Activated CD4-positive, alpha-beta memory T cell treated with anti-CD3 and anti-CD28 coated beads, Interleukin-2, amount 10 ng/mL, durations not matched to agents 7 days and 5 days (primary cell): ENCODE measurements around the gene UCK2. TPM values are rescaled to one million over a fixed set of nuclear protein-coding genes. Genes with fewer than 3 reads are reported as not detected.

Experiments
- CTCF ChIA-PET: fragments of 350-600 bp; sonication (Branson Sonifier 250); formaldehyde crosslinking; loops from one replicate; lab custom pipeline; 2021; ENCODE audit warnings: antibody characterized with exemption, inconsistent platforms; lab: Charles Lee
- POLR2A ChIA-PET: fragments of 350-600 bp; sonication (Branson Sonifier 250); formaldehyde crosslinking; loops from one replicate; lab custom pipeline; 2021; ENCODE audit warnings: antibody characterized with exemption; lab: Charles Lee
- DNase-seq: peaks from one replicate; pipeline ENCODE4 v3.0.0-alpha.2; 2020
- H3K27ac Mint-ChIP-seq: one replicate; pipeline ENCODE4 v1.8.0; 2021; ENCODE audit warnings: mild to moderate bottlenecking, mixed read lengths
- H3K27me3 Mint-ChIP-seq: one replicate; pipeline ENCODE4 v1.8.0; 2021; ENCODE audit warnings: mixed read lengths
- H3K36me3 Mint-ChIP-seq: one replicate; pipeline ENCODE4 v1.8.0; 2021; ENCODE audit warnings: low read depth, mixed read lengths
- H3K4me1 Mint-ChIP-seq: one replicate; pipeline ENCODE4 v1.8.0; 2021; ENCODE audit warnings: mixed read lengths
- H3K4me3 Mint-ChIP-seq: one replicate; pipeline ENCODE4 v1.8.0; 2021; ENCODE audit warnings: mild to moderate bottlenecking, mixed read lengths
- H3K9me3 Mint-ChIP-seq: one replicate; pipeline ENCODE4 v1.8.0; 2021; ENCODE audit warnings: mixed read lengths
- total RNA-seq, 2 experiments: library from RNA; stranded (reverse); gene quantifications; one replicate each; pipeline ENCODE4 v1.2.3, GENCODE V29; 2021

UCK2 gene
- total RNA-seq, 2 experiments from 2014 or later, result 32.1 to 34.4 TPM

DNA sequence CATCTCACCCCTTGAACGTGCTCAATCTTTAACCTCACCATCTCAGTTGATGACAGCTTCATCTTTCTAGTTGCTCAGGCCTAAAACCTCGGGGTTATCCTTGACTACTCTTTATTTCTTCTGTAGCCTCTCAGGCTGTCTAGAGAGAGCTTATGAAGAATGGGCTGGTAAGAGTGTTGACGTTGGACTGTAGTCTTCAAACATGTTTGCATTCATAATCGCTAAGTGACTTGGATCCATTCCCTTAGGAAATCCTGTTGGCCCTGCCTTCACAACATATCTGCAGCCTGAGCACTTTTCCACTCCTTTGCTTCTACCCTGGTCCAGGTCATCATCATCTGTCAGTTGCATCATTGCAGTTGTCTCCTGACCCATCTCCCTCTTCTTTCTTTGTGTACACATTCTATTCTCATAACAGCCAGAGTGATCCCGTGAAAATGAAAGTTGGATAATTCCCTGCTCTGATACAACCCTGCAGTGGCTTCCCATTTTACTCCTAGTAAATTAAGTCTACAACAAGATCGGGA is 10.5 kb downstream of the UCK2 start:
- Mint-ChIP-seq H3K9me3 (no peaks in the 10 kb centered on the region), H3K4me1 (peaks cover 40% of the 10 kb centered on the region), H3K27ac (no peak overlapping the region), H3K36me3 (peaks cover 21% of the 10 kb centered on the region), H3K4me3 (no peak overlapping the region), H3K27me3 (no peaks in the 10 kb centered on the region)
- DNase-seq, result no peak
- CTCF ChIA-PET, result interaction anchor here (1.4 to 2.6 kb wide), 2 partner anchors 9 to 237 kb away, joined by 3 to 8 read pairs; no protein-coding TSS in a partner anchor
- POLR2A ChIA-PET, result interaction anchor here (1.9 kb wide), 1 partner anchor 9 kb away, joined by 6 read pairs; no protein-coding TSS in a partner anchor

DNA sequence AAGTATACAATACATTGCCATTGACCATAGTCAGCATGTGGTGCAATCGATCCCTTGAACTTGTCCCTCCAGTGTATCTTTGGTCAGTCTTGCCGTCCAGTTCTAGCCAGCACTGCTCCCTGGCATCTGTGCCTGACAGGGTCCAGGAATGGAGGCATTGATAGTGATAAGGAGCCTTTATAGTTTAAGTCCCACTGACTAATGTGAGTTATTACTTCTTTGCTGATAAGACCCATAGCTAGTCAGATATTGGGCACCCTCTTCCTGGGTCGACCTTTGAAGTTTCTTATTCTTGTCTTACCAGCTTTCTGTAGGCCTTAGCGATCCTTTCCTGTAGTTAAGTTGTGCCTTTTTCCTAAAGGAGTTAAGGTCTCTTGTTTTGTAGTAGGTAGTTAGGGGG is 13.0 kb downstream of the UCK2 start:
- H3K27ac Mint-ChIP-seq, result no peak overlapping the region
- H3K9me3 Mint-ChIP-seq, result no peaks in the 10 kb centered on the region
- H3K4me3 Mint-ChIP-seq, result no peak overlapping the region
- peaks cover 17% of the 10 kb centered on the region for H3K36me3 Mint-ChIP-seq
- CTCF ChIA-PET, result no interaction called here
- no peak for DNase-seq
- POLR2A ChIA-PET, result interaction anchor here (1.3 kb wide), 1 partner anchor 11 kb away, joined by 4 read pairs; no protein-coding TSS in a partner anchor
- no peaks in the 10 kb centered on the region for H3K27me3 Mint-ChIP-seq
- H3K4me1 Mint-ChIP-seq, result peaks cover 48% of the 10 kb centered on the region

DNA sequence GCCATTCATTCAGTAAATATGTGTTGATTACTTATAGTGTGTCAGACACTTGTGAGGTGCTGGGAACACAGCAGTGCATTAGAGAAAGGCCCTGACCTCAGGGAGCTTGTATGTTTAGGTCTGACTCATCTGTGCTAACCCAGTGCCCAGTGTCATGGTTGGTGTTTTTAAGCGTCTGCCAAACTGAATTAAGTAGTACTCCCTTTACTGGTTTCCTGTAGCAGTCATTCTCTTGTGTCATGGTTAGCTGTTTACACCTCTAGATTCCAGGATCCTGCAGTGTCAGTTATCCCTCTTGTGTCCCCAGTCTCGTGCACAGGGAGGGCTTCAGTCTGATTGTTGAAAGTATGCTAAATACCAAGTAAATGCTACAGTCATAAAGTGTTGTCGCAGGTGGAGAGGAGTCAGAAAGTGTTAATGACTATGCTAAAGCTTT is 14.2 kb downstream of the UCK2 start:
- POLR2A ChIA-PET, result interaction anchor here (1.0 to 2.7 kb wide), 4 partner anchors 12 to 72 kb away, joined by 3 to 15 read pairs (median 6); partner anchors contain the start of gene TMCO1

DNA sequence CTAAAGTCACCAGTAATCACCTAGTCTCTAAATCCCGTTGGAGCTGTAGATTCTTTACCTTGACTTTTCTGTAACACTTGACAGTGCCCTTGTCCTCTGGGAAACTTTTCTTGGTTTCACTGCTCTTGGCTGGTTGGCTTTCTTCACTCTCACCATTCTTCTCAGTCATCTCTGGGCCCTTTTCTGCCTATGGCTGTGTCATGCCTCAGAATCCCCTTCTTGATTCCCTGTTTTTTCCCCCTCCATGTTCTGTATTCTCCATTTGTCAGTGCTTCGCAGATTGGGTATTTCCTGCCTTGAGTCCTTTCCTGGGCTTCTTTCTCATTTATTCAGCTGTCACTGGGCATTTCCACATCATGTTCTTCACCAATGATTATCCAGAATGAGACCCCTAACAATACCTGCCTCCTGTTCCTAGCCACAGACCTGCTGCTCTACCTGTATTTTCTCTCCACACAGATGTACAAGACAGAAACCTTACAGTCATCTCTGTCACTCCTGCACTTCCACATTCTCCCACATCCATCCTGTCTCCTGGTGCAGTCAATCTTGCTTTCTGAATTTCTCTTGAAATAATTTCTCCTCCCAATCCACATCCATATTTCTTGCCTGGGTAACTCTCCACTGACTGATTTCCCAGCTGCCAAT is 14.7 kb downstream of the UCK2 start:
- ChIA-PET POLR2A (interaction anchor here (1.0 to 2.7 kb wide), 5 partner anchors 9 to 73 kb away, joined by 3 to 15 read pairs (median 8); partner anchors contain the start of gene TMCO1), CTCF (interaction anchor here (0.6 to 2.0 kb wide), 3 partner anchors 12 to 449 kb away, joined by 3 to 12 read pairs (median 3); no protein-coding TSS in a partner anchor)
- Mint-ChIP-seq H3K27ac (peak overlapping the region; percentile 31), H3K4me1 (peaks cover 59% of the 10 kb centered on the region), H3K36me3 (peaks cover 13% of the 10 kb centered on the region), H3K4me3 (peak overlapping the region; percentile 9), H3K27me3 (no peaks in the 10 kb centered on the region), H3K9me3 (no peaks in the 10 kb centered on the region)
- DNase-seq, result no peak

More for the DNA sequence above, 14.2 kb downstream of the UCK2 start:
- H3K4me3 Mint-ChIP-seq, result no peak overlapping the region
- H3K4me1 Mint-ChIP-seq, result peaks cover 59% of the 10 kb centered on the region
- no peak overlapping the region for H3K27ac Mint-ChIP-seq
- CTCF ChIA-PET, result interaction anchor here (1.3 to 2.0 kb wide), 2 partner anchors 12 to 448 kb away, joined by 3 to 12 read pairs; no protein-coding TSS in a partner anchor
- H3K36me3 Mint-ChIP-seq, result peaks cover 14% of the 10 kb centered on the region
- no peaks in the 10 kb centered on the region for H3K27me3 Mint-ChIP-seq
- peak; percentile 31 for DNase-seq
- H3K9me3 Mint-ChIP-seq, result no peaks in the 10 kb centered on the region

DNA sequence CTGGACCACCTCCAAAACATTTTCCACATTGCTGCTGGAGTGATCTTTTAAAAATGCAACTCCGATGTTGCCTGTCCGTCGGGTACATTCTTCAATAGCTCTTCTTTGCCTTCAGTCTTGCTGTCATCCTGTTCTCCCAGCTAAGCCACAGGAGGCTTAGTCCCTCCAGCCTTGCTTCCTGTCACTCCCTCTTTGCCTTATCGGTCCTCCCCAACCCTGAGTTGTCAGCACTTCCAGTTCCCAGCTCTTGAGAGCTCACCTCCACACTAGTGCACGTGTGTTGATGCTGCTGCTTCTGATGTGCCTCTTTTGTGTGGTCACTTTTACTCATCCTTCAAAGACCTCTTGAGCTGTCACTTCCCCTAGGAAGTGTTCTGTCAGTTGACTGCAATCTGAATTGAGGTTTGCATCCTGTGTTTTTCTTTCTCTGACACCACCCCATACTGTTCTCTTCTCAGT is 15.3 kb downstream of the UCK2 start:
- ChIA-PET CTCF (interaction anchor here (0.6 to 2.2 kb wide), 4 partner anchors 13 to 449 kb away, joined by 3 to 12 read pairs (median 4); no protein-coding TSS in a partner anchor), POLR2A (interaction anchor here (1.0 to 2.7 kb wide), 3 partner anchors 8 to 73 kb away, joined by 4 to 15 read pairs (median 9); partner anchors contain the start of gene TMCO1)
- Mint-ChIP-seq H3K9me3 (no peaks in the 10 kb centered on the region), H3K36me3 (peaks cover 13% of the 10 kb centered on the region), H3K4me1 (peaks cover 62% of the 10 kb centered on the region), H3K27me3 (no peaks in the 10 kb centered on the region), H3K4me3 (peak overlapping the region; percentile 9), H3K27ac (peak overlapping the region; percentile 31)
- DNase-seq, result peak; percentile 41

DNA sequence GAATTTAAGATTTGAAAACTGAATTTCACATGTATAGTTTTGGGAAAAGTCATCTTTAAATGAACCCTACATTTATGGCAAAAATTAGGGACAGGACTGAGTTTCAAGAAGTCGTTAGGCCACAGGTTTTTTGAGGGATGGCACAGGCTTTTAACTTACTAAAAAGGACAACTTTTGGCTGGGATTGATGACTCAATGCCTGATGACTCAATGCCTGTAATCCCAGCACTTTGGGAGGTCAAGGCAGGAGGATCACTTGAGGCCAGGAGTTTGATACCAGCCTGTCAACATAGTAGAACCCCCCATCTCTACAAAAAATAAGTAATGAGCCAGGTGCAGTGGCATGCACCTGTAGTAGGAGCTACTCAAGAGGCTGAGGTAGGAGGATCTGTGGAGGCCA is 15.9 kb downstream of the UCK2 start:
- no peaks in the 10 kb centered on the region for H3K27me3 Mint-ChIP-seq
- ChIA-PET CTCF (interaction anchor here (2.0 to 2.2 kb wide), 2 partner anchors 13 to 29 kb away, joined by 5 to 12 read pairs; no protein-coding TSS in a partner anchor), POLR2A (interaction anchor here (1.0 to 4.5 kb wide), 4 partner anchors 8 to 74 kb away, joined by 4 to 17 read pairs (median 12); partner anchors contain the start of gene TMCO1)
- H3K9me3 Mint-ChIP-seq, result no peaks in the 10 kb centered on the region
- no peak for DNase-seq
- H3K27ac Mint-ChIP-seq, result no peak overlapping the region
- peaks cover 61% of the 10 kb centered on the region for H3K4me1 Mint-ChIP-seq
- peaks cover 6% of the 10 kb centered on the region for H3K36me3 Mint-ChIP-seq
- H3K4me3 Mint-ChIP-seq, result no peak overlapping the region

DNA sequence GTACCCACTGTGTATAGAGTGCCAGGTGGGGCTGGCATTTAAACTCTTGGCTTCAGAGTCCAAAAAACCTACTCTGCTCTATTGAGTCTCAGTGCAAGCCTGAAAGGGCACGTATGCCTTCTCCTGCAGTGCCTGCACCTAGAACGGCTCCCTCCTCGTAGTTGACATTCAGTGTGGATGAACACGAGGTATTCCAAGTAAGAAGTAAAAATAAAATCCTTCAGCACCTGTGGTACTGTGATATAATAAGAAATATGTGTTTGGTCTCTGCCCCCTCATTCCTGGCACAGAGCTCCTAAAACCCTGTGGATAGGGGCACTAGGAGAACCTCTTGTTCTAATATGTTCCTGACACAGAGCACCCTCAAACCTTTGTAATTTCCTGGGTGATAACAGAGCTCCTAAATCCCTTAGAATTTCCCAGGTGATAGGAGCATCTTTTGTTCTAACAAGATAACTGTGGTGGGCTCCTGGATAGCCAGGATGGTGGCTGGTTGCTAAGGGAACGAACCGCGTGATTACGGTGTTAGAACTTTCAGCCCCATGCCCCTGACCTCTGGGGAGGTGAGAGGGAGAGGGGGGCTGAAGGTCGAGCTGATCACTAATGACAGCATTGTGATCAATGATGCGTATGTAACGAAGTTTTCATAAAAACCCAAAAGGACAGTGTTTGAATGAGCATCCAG is 16.8 kb downstream of the UCK2 start:
- Mint-ChIP-seq H3K27me3 (no peaks in the 10 kb centered on the region), H3K36me3 (peaks cover 5% of the 10 kb centered on the region), H3K9me3 (no peaks in the 10 kb centered on the region), H3K27ac (no peak overlapping the region), H3K4me1 (peaks cover 65% of the 10 kb centered on the region), H3K4me3 (no peak overlapping the region)
- CTCF ChIA-PET, result interaction anchor here (2.2 to 2.6 kb wide), 2 partner anchors 16 to 28 kb away, joined by 5 to 12 read pairs; partner anchors contain the start of gene UCK2
- no peak for DNase-seq
- POLR2A ChIA-PET, result interaction anchor here (4.5 kb wide), 1 partner anchor 15 kb away, joined by 17 read pairs; no protein-coding TSS in a partner anchor

DNA sequence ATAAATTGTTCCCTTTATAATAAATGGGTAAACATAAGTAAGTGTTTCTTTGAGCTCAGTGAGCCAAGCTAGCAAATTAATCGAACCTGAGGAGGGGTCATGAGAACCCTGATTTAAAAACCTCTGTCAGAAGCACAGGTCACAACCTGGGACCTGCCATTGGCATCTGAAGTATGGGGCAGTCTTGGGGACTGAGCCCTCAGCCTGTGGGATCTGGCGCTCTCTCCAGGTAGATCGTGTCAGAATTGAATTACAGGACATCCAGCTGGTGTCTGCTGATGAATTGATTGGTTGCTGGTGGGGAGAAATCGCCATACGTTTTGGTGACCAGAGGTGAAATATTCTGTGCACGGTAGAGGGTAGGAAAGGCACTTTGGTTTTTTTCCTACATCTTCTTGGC is 17.5 kb downstream of the UCK2 start:
- DNase-seq, result no peak
- Mint-ChIP-seq H3K4me1 (peaks cover 70% of the 10 kb centered on the region), H3K27ac (no peak overlapping the region), H3K36me3 (peaks cover 2% of the 10 kb centered on the region), H3K4me3 (no peak overlapping the region), H3K9me3 (no peaks in the 10 kb centered on the region), H3K27me3 (no peaks in the 10 kb centered on the region)
- CTCF ChIA-PET, result interaction anchor here (1.1 to 2.6 kb wide), 4 partner anchors 16 to 252 kb away, joined by 3 to 12 read pairs (median 4); partner anchors contain the start of gene UCK2
- POLR2A ChIA-PET, result interaction anchor here (0.7 to 4.5 kb wide), 4 partner anchors 11 to 76 kb away, joined by 3 to 17 read pairs (median 4); no protein-coding TSS in a partner anchor

DNA sequence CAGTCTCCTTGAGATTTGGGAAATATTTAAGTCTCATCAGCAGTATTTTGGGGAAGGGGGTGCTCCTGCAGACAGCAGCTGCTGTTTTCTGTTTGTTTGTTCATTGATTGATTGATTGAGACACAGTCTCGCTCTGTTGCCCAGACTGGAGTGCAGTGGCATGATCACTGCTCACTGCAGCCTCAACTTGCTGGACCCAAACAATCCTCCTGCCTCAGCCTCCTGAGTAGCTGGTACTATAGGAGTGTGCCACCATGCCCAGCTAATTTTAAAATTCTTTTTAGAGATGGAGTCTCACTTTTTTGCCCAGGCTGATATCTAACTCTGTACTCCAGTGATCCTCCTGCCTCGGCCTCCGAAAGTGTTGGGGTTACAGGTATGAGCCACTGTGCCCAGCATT is 18.2 kb downstream of the UCK2 start:
- no peak overlapping the region for H3K4me3 Mint-ChIP-seq
- H3K27ac Mint-ChIP-seq, result no peak overlapping the region
- DNase-seq, result no peak
- H3K9me3 Mint-ChIP-seq, result no peaks in the 10 kb centered on the region
- no peaks in the 10 kb centered on the region for H3K27me3 Mint-ChIP-seq
- ChIA-PET POLR2A (interaction anchor here (0.7 to 4.5 kb wide), 4 partner anchors 10 to 76 kb away, joined by 3 to 17 read pairs (median 4); no protein-coding TSS in a partner anchor), CTCF (interaction anchor here (1.1 to 2.6 kb wide), 3 partner anchors 17 to 253 kb away, joined by 3 to 12 read pairs (median 4); partner anchors contain the start of gene UCK2)
- H3K36me3 Mint-ChIP-seq, result peaks cover 2% of the 10 kb centered on the region
- peaks cover 67% of the 10 kb centered on the region for H3K4me1 Mint-ChIP-seq

DNA sequence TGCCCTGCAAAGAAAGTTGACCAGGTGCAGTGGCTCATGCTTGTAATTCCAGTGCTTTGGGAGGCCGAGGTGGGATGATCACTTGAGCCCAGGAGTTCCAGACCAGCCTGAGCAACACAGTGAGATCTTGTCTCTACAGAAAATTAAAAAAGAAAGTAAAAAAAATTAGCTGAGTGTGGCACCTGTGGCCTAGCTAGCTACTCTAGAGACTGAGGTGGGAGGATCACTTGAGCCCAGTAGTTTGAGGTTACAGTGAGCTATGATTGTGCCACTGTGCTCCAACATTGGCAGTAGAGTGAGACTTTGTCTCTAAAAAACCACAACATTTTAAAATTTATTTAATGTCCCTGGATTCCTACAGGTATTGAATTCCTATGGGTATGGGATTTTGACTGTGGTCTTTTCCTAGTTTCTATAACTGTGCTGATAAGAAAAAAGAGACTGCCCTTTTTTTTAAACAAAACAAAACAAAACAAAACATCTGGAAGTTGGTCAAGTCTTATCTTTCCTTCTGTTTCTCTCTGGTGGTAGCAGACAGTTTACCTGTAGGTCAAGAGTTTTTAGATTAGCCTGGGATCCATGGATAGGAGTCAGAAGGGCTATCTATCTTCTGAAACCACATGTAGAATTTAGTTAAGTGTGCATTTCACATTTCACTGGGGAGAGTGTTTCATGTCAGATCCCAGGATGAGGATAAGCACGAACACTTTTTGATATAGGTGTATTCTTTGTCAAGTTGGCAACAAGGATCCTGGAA is 18.8 kb downstream of the UCK2 start:
- CTCF ChIA-PET, result interaction anchor here (1.1 to 2.6 kb wide), 4 partner anchors 18 to 253 kb away, joined by 3 to 12 read pairs (median 5); partner anchors contain the start of gene UCK2
- no peak overlapping the region for H3K4me3 Mint-ChIP-seq
- H3K4me1 Mint-ChIP-seq, result peaks cover 71% of the 10 kb centered on the region
- no peak overlapping the region for H3K27ac Mint-ChIP-seq
- peak; percentile 32 for DNase-seq
- H3K9me3 Mint-ChIP-seq, result no peaks in the 10 kb centered on the region
- peaks cover 2% of the 10 kb centered on the region for H3K36me3 Mint-ChIP-seq
- POLR2A ChIA-PET, result interaction anchor here (0.7 to 4.5 kb wide), 4 partner anchors 9 to 77 kb away, joined by 3 to 17 read pairs (median 4); no protein-coding TSS in a partner anchor
- H3K27me3 Mint-ChIP-seq, result no peaks in the 10 kb centered on the region

DNA sequence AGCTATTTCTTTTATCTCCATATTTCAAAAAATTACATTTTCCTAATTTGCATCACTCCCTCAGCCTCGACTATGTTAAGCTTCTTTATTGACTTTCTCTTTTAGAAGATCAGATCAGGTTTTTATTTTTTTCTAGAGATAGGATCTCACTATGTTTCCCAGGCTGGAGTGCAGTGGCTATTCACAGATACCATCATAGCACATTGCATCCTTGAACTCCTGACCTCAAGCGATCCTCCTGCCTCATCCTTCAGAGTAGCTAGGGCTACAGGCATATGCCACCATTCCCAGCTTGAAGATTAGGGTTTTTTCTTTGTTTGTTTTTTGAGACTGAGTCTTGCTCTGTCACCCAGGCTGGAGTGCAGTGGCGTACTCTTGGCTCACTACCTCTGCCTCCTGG is 20.1 kb downstream of the UCK2 start:
- ChIA-PET POLR2A (interaction anchor here (1.3 to 4.5 kb wide), 2 partner anchors 18 to 78 kb away, joined by 5 to 17 read pairs; no protein-coding TSS in a partner anchor), CTCF (interaction anchor here (1.0 to 1.1 kb wide), 2 partner anchors 20 to 24 kb away, joined by 3 to 6 read pairs; partner anchors contain the start of gene UCK2)
- H3K4me3 Mint-ChIP-seq, result no peak overlapping the region
- H3K4me1 Mint-ChIP-seq, result peaks cover 70% of the 10 kb centered on the region
- no peaks in the 10 kb centered on the region for H3K36me3 Mint-ChIP-seq
- no peaks in the 10 kb centered on the region for H3K27me3 Mint-ChIP-seq
- H3K9me3 Mint-ChIP-seq, result no peaks in the 10 kb centered on the region
- no peak overlapping the region for H3K27ac Mint-ChIP-seq
- DNase-seq, result no peak
